NB4 (cell line): ENCODE measurements around the gene DDC.
"Not testable (repeated sequence)": the region's sequence is repeated elsewhere in the genome, so short reads cannot be mapped to it uniquely, and the experiment has no call there.

Experiments used
- CTCF ChIP-seq: IDR thresholded peaks from one replicate; pipeline ENCODE4 v1.5.1; 2012; ENCODE audit warnings: low read depth, low read length
- POLR2A ChIP-seq: IDR thresholded peaks from 2 replicates; pipeline ENCODE4 v1.6.1; 2011; ENCODE audit warnings: mild to moderate bottlenecking; ENCODE audit not compliant: insufficient read length; ENCODE audit errors: extremely low read depth

GRCh38 chr7:50459183-50459582 lies 106.0 kb downstream of the DDC start:
- TF ChIP-seq CTCF, POLR2A: not testable (repeated sequence)
